K562 (cell line): Measurements from ENCODE around the gene CIB2. TPM values are rescaled to one million over a fixed set of nuclear protein-coding genes. Genes with fewer than 3 reads are reported as not detected.

Experiments
- ARHGAP35 ChIP-seq: fragments of 450-650 bp; IDR thresholded peaks from 2 replicates; pipeline ENCODE4 v1.6.1; 2018; ENCODE audit not compliant: partially characterized antibody
- BACH1 ChIP-seq: fragments of 200-800 bp; sonication (Bioruptor generic); IDR thresholded peaks from 2 replicates; pipeline ENCODE4 v1.6.1; 2016; ENCODE audit warnings: missing genetic modification characterization, missing compliant biosample characterization
- CHCHD3 ChIP-seq: fragments of 250-450 bp; sonication (Bioruptor Pico); IDR thresholded peaks from 2 replicates; pipeline ENCODE4 v2.1.2; 2022; ENCODE audit warnings: mild to moderate bottlenecking
- MBD1 ChIP-seq: fragments of 250-450 bp; sonication (Bioruptor Pico); IDR thresholded peaks from 2 replicates; pipeline ENCODE4 v1.8.0; 2022; ENCODE audit warnings: inconsistent platforms
- MLX ChIP-seq, 2 experiments: fragments of 450-650 bp in 1 of 2; sonication (generic) in 1 of 2; formaldehyde crosslinking; conservative IDR thresholded peaks; 2 replicates each; pipeline versions ENCODE4 v1.4.0 to v1.8.1; 2020 to 2022; ENCODE audit warnings: mild to moderate bottlenecking in 1 of 2, missing genetic modification reagents in 1 of 2
- MTA2 ChIP-seq: fragments of 450-650 bp; IDR thresholded peaks from 2 replicates; pipeline ENCODE4 v1.6.1; 2016; ENCODE audit warnings: low read depth
- NBN ChIP-seq: fragments of 450-650 bp; IDR thresholded peaks from 2 replicates; pipeline ENCODE4 v1.6.1; 2016; ENCODE audit warnings: low read depth, mild to moderate bottlenecking
- PHF8 ChIP-seq: fragments of 200-600 bp; sonication (generic); IDR thresholded peaks from 2 replicates; pipeline ENCODE4 v1.6.1; 2012; ENCODE audit warnings: mixed run types, mild to moderate bottlenecking, inconsistent platforms, low read length, moderate library complexity, borderline replicate concordance
- SAFB ChIP-seq: fragments of 200-400 bp; formaldehyde crosslinking; IDR thresholded peaks from 2 replicates; pipeline ENCODE4 v1.6.1; 2017; ENCODE audit warnings: low read depth, low read length, borderline replicate concordance
- TARDBP ChIP-seq: fragments of 450-650 bp; IDR thresholded peaks from 2 replicates; pipeline ENCODE4 v1.6.1; 2016
- TBP ChIP-seq: optimal IDR thresholded peaks from 2 replicates; pipeline ENCODE3; 2011; ENCODE audit warnings: low read depth, low read length, improper control_type of control experiment
- ZNF212 ChIP-seq: fragments of 450-650 bp; formaldehyde crosslinking; IDR thresholded peaks from 2 replicates; pipeline ENCODE4 v1.4.0; 2020; ENCODE audit warnings: mild to moderate bottlenecking
- ZNF551 ChIP-seq: fragments of 250-450 bp; sonication (Bioruptor Pico); IDR thresholded peaks from 2 replicates; pipeline ENCODE4 v1.5.0; 2021; ENCODE audit warnings: mild to moderate bottlenecking, moderate library complexity
- ZZZ3 ChIP-seq: fragments of 450-650 bp; IDR thresholded peaks from 2 replicates; pipeline ENCODE4 v1.6.1; 2016; ENCODE audit warnings: antibody characterized with exemption, mild to moderate bottlenecking, moderate library complexity
- polyA plus RNA-seq, 8 experiments: library from polyadenylated mRNA; depleted of rRNA in 4 of 8; stranded (reverse) in 5 of 8; unstranded in 3 of 8; fragments of >200 nt; fragmentation: Nextera tagmentation in 2 of 8; fragmentation: Illumina TruSeq in 1 of 8; extraction: Ambion mirVana in 2 of 8; extraction: Trizol in 1 of 8; gene quantifications; 2 replicates each; pipeline versions ENCODE4 v1.2.1 to v1.2.3, GENCODE V29; 2011 to 2014; ENCODE audit warnings: inconsistent platforms in 1 of 8, missing spikeins in 1 of 8
- total RNA-seq, 7 experiments: library from RNA; depleted of rRNA in 6 of 7; stranded (reverse); fragments of >200 nt in 6 of 7; fragmentation: Illumina TruSeq in 2 of 7; extraction: Trizol in 2 of 7; gene quantifications; 2 replicates each; pipeline versions ENCODE4 v1.2.1 to v1.2.3, GENCODE V29; 2011 to 2021; ENCODE audit warnings: low replicate concordance in 1 of 7
- TF ChIP-seq, protein P1 (sequence below): fragments of 250-450 bp; sonication (Bioruptor Pico); IDR thresholded peaks from 2 replicates; pipeline ENCODE4 v1.9.0; 2021; ENCODE audit warnings: mild to moderate bottlenecking, inconsistent platforms
- TF ChIP-seq, protein P2 (sequence below): fragments of 450-650 bp; IDR thresholded peaks from 2 replicates; pipeline ENCODE4 v1.6.1; 2016; ENCODE audit warnings: low read depth

The CIB2 gene
- total and polyA plus RNA-seq, 9 of the 15 experiments (the other 6 are each of a cell fraction or from before 2014, with no cell fraction given) = 1.5 to 37.4 (median 19.4) TPM

GRCh38 chr15:78148392-78149067 lies 17.3 kb upstream of the CIB2 start (continued):
- TF ChIP-seq, protein P1, sequence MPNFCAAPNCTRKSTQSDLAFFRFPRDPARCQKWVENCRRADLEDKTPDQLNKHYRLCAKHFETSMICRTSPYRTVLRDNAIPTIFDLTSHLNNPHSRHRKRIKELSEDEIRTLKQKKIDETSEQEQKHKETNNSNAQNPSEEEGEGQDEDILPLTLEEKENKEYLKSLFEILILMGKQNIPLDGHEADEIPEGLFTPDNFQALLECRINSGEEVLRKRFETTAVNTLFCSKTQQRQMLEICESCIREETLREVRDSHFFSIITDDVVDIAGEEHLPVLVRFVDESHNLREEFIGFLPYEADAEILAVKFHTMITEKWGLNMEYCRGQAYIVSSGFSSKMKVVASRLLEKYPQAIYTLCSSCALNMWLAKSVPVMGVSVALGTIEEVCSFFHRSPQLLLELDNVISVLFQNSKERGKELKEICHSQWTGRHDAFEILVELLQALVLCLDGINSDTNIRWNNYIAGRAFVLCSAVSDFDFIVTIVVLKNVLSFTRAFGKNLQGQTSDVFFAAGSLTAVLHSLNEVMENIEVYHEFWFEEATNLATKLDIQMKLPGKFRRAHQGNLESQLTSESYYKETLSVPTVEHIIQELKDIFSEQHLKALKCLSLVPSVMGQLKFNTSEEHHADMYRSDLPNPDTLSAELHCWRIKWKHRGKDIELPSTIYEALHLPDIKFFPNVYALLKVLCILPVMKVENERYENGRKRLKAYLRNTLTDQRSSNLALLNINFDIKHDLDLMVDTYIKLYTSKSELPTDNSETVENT (CRISPR knock-in tag) = no peak
- no peak for TF ChIP-seq MBD1 (CRISPR knock-in tag)
- no peak for TF ChIP-seq TBP
- TF ChIP-seq BACH1 (tag) = no peak
- no peak for TF ChIP-seq CHCHD3
- no peak for TF ChIP-seq SAFB
- TF ChIP-seq ZZZ3 = no peak
- TF ChIP-seq ZNF551 = no peak
- no peak for TF ChIP-seq ZNF212 (CRISPR knock-in tag)
- no peak for TF ChIP-seq MTA2
- TF ChIP-seq, protein P2, sequence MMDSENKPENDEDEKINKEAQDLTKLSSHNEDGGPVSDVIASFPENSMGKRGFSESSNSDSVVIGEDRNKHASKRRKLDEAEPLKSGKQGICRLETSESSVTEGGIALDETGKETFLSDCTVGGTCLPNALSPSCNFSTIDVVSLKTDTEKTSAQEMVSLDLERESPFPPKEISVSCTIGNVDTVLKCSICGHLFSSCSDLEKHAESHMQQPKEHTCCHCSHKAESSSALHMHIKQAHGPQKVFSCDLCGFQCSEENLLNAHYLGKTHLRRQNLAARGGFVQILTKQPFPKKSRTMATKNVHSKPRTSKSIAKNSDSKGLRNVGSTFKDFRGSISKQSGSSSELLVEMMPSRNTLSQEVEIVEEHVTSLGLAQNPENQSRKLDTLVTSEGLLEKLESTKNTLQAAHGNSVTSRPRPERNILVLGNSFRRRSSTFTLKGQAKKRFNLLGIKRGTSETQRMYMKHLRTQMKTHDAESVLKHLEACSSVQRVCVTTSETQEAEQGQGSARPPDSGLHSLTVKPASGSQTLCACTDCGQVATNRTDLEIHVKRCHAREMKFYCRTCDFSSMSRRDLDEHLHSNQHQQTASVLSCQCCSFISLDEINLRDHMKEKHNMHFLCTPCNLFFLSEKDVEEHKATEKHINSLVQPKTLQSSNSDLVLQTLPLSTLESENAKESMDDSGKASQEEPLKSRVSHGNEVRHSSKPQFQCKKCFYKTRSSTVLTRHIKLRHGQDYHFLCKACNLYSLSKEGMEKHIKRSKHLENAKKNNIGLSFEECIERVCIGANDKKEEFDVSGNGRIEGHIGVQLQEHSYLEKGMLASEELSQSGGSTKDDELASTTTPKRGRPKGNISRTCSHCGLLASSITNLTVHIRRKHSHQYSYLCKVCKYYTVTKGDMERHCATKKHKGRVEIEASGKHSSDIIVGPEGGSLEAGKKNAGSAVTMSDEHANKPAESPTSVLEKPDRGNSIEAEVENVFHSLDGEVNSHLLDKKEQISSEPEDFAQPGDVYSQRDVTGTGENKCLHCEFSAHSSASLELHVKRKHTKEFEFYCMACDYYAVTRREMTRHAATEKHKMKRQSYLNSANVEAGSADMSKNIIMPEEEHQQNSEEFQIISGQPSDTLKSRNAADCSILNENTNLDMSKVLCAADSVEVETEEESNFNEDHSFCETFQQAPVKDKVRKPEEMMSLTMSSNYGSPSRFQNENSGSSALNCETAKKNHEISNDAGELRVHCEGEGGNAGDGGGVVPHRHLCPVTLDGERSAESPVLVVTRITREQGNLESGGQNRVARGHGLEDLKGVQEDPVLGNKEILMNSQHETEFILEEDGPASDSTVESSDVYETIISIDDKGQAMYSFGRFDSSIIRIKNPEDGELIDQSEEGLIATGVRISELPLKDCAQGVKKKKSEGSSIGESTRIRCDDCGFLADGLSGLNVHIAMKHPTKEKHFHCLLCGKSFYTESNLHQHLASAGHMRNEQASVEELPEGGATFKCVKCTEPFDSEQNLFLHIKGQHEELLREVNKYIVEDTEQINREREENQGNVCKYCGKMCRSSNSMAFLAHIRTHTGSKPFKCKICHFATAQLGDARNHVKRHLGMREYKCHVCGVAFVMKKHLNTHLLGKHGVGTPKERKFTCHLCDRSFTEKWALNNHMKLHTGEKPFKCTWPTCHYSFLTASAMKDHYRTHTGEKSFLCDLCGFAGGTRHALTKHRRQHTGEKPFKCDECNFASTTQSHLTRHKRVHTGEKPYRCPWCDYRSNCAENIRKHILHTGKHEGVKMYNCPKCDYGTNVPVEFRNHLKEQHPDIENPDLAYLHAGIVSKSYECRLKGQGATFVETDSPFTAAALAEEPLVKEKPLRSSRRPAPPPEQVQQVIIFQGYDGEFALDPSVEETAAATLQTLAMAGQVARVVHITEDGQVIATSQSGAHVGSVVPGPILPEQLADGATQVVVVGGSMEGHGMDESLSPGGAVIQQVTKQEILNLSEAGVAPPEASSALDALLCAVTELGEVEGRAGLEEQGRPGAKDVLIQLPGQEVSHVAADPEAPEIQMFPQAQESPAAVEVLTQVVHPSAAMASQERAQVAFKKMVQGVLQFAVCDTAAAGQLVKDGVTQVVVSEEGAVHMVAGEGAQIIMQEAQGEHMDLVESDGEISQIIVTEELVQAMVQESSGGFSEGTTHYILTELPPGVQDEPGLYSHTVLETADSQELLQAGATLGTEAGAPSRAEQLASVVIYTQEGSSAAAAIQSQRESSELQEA = no peak
- no peak for TF ChIP-seq TARDBP
- no peak for TF ChIP-seq NBN
- 0 out of 2 replicates have a peak, but pooled peaks have one; percentile 42 for TF ChIP-seq PHF8
- TF ChIP-seq ARHGAP35 = no peak
- TF ChIP-seq MLX (CRISPR knock-in tag; conservative IDR thresholded peaks at IDR 0.05) = no peak
